WTC11 (cell line): Measurements from ENCODE around the gene EIF4B. TPM values are rescaled to one million over a fixed set of nuclear protein-coding genes. Genes with fewer than 3 reads are reported as not detected.
A peak's percentile ranks its signal among the peaks of the same experiment; 100 is the strongest.

Experiments
- ATAC-seq: fragments of 200-7000 bp; cut with Tn5 transposase; 2 replicates; pipeline ENCODE4 v1.10.0; 2021; ENCODE audit warnings: mild to moderate bottlenecking, moderate library complexity
- CTCF ChIA-PET: fragments of 300-600 bp; sonication (Branson Sonifier 250); formaldehyde crosslinking; loops from one replicate; lab custom pipeline; 2021; ENCODE audit warnings: antibody characterized with exemption; lab: Charles Lee
- POLR2A ChIA-PET: fragments of 350-600 bp; sonication (Branson Sonifier 250); formaldehyde crosslinking; loops from one replicate; lab custom pipeline; 2021; ENCODE audit warnings: antibody characterized with exemption; lab: Charles Lee
- DNase-seq: peaks from one replicate; pipeline ENCODE4 v3.0.0; 2021; ENCODE audit warnings: low spot score
- H3K27ac Mint-ChIP-seq: 2 replicates; pipeline ENCODE4 v1.8.0; 2021; ENCODE audit warnings: mixed read lengths
- H3K27me3 Mint-ChIP-seq: 2 replicates; pipeline ENCODE4 v1.8.0; 2021; ENCODE audit warnings: low read depth, mild to moderate bottlenecking, moderate library complexity, mixed read lengths
- H3K36me3 Mint-ChIP-seq: 2 replicates; pipeline ENCODE4 v1.8.0; 2021; ENCODE audit warnings: mixed read lengths
- H3K4me1 Mint-ChIP-seq: 2 replicates; pipeline ENCODE4 v1.8.0; 2022; ENCODE audit warnings: mixed read lengths
- H3K4me3 Mint-ChIP-seq: 2 replicates; pipeline ENCODE4 v1.8.0; 2021; ENCODE audit warnings: mild to moderate bottlenecking, moderate library complexity, mixed read lengths
- H3K9me3 Mint-ChIP-seq: 2 replicates; pipeline ENCODE4 v1.8.0; 2021; ENCODE audit warnings: mixed read lengths
- ATF3 ChIP-seq: sonication (generic); formaldehyde crosslinking; conservative IDR thresholded peaks from 2 replicates; pipeline ENCODE4 v1.8.1; 2022; ENCODE audit warnings: mild to moderate bottlenecking, missing genetic modification reagents
- E2F5 ChIP-seq: sonication (generic); formaldehyde crosslinking; IDR thresholded peaks from 2 replicates; pipeline ENCODE4 v1.8.1; 2022; ENCODE audit warnings: mild to moderate bottlenecking, moderate library complexity, missing genetic modification reagents
- ESRRA ChIP-seq: sonication (generic); formaldehyde crosslinking; IDR thresholded peaks from 2 replicates; pipeline ENCODE4 v1.8.1; 2022; ENCODE audit warnings: mild to moderate bottlenecking, missing genetic modification reagents, borderline replicate concordance
- FOXJ3 ChIP-seq: sonication (generic); formaldehyde crosslinking; IDR thresholded peaks from 2 replicates; pipeline ENCODE4 v1.9.0; 2021; ENCODE audit warnings: missing genetic modification reagents, mild to moderate bottlenecking, borderline replicate concordance
- IRF1 ChIP-seq: sonication (generic); formaldehyde crosslinking; IDR thresholded peaks from 2 replicates; pipeline ENCODE4 v1.8.0; 2023; ENCODE audit warnings: missing genetic modification reagents
- JAZF1 ChIP-seq: fragments of 250-450 bp; sonication (Bioruptor Pico); IDR thresholded peaks from 2 replicates; pipeline ENCODE4 v1.9.0; 2021; ENCODE audit warnings: moderate library complexity, mild to moderate bottlenecking, inconsistent platforms
- MYBL2 ChIP-seq: sonication (generic); formaldehyde crosslinking; IDR thresholded peaks from 2 replicates; pipeline ENCODE4 v1.8.1; 2023; ENCODE audit warnings: mild to moderate bottlenecking, moderate library complexity, missing genetic modification reagents
- NR2C2 ChIP-seq: sonication (generic); formaldehyde crosslinking; IDR thresholded peaks from 2 replicates; pipeline ENCODE4 v1.8.0; 2022; ENCODE audit warnings: mild to moderate bottlenecking, missing genetic modification reagents
- PRRX2 ChIP-seq: fragments of 250-450 bp; sonication (Bioruptor Pico); IDR thresholded peaks from 2 replicates; pipeline ENCODE4 v1.8.0; 2021; ENCODE audit warnings: mild to moderate bottlenecking
- TCF7 ChIP-seq: sonication (generic); formaldehyde crosslinking; IDR thresholded peaks from 2 replicates; pipeline ENCODE4 v1.8.0; 2022; ENCODE audit warnings: mild to moderate bottlenecking, low read depth, missing genetic modification reagents, moderate library complexity
- TEAD4 ChIP-seq: sonication (generic); formaldehyde crosslinking; IDR thresholded peaks from 2 replicates; pipeline ENCODE4 v1.8.0; 2022; ENCODE audit warnings: mild to moderate bottlenecking, missing genetic modification reagents
- ZNF263 ChIP-seq: sonication (generic); formaldehyde crosslinking; IDR thresholded peaks from 2 replicates; pipeline ENCODE4 v1.8.1; 2022; ENCODE audit warnings: low read depth, mild to moderate bottlenecking, moderate library complexity, missing genetic modification reagents
- ZNF416 ChIP-seq: fragments of 250-450 bp; sonication (Bioruptor Pico); IDR thresholded peaks from 2 replicates; pipeline ENCODE4 v1.9.0; 2021; ENCODE audit warnings: mild to moderate bottlenecking, inconsistent platforms
- ZNF512 ChIP-seq: sonication (generic); formaldehyde crosslinking; IDR thresholded peaks from 2 replicates; pipeline ENCODE4 v1.8.1; 2022; ENCODE audit warnings: missing genetic modification reagents, borderline replicate concordance
- ZNF532 ChIP-seq: fragments of 250-450 bp; sonication (Bioruptor Pico); IDR thresholded peaks from 2 replicates; pipeline ENCODE4 v1.9.0; 2021; ENCODE audit warnings: mild to moderate bottlenecking, borderline replicate concordance
- ZNF671 ChIP-seq: fragments of 250-450 bp; sonication (Bioruptor Pico); IDR thresholded peaks from 2 replicates; pipeline ENCODE4 v1.8.0; 2021; ENCODE audit warnings: mild to moderate bottlenecking
- total RNA-seq: library from RNA; stranded (reverse); gene quantifications from 3 replicates; pipeline ENCODE4 v1.2.3, GENCODE V29; 2021

Gene EIF4B
- total RNA-seq, 1 experiment from 2014 or later = 730 TPM

- no peak overlapping the region for H3K27ac Mint-ChIP-seq
- H3K9me3 Mint-ChIP-seq = no peaks in the 10 kb centered on the region
- no peaks in the 10 kb centered on the region for H3K36me3 Mint-ChIP-seq
- ChIA-PET CTCF (interaction anchor here (1.1 to 11.2 kb wide), 5 partner anchors 9 to 134 kb away, joined by 3 to 474 read pairs (median 70); partner anchors contain the start of genes IGFBP6, SOAT2 and TNS2), POLR2A (interaction anchor here (0.5 kb wide), 1 partner anchor 10 kb away, joined by 3 read pairs; no protein-coding TSS in a partner anchor)
- peaks cover 35% of the 10 kb centered on the region for H3K27me3 Mint-ChIP-seq
- ATAC-seq (no peak), DNase-seq (peak; percentile 9)
- H3K4me3 Mint-ChIP-seq = no peak overlapping the region
- H3K4me1 Mint-ChIP-seq = peaks cover 12% of the 10 kb centered on the region
- no peak for TF ChIP-seq ESRRA (CRISPR knock-in tag)
- TF ChIP-seq ZNF512 (CRISPR knock-in tag) = no peak
- TF ChIP-seq ZNF416 (CRISPR knock-in tag) = no peak
- TF ChIP-seq JAZF1 (CRISPR knock-in tag) = no peak
- TF ChIP-seq TEAD4 (CRISPR knock-in tag) = no peak
- TF ChIP-seq NR2C2 = no peak
- no peak for TF ChIP-seq PRRX2 (CRISPR knock-in tag)
- TF ChIP-seq ATF3 (CRISPR knock-in tag) = no peak
- TF ChIP-seq E2F5 (CRISPR knock-in tag) = no peak
- TF ChIP-seq TCF7 (CRISPR knock-in tag) = no peak
- TF ChIP-seq ZNF532 = no peak
- no peak for TF ChIP-seq FOXJ3 (CRISPR knock-in tag)
- TF ChIP-seq ZNF263 (CRISPR knock-in tag) = no peak
- no peak for TF ChIP-seq IRF1
- TF ChIP-seq MYBL2 (CRISPR knock-in tag) = no peak
- no peak for TF ChIP-seq ZNF671
These were observed 57.7 kb downstream of the EIF4B start for GRCh38 chr12:53063708-53064612.
